ENCODE data around the gene C11orf24.

The C11orf24 gene

DNA sequence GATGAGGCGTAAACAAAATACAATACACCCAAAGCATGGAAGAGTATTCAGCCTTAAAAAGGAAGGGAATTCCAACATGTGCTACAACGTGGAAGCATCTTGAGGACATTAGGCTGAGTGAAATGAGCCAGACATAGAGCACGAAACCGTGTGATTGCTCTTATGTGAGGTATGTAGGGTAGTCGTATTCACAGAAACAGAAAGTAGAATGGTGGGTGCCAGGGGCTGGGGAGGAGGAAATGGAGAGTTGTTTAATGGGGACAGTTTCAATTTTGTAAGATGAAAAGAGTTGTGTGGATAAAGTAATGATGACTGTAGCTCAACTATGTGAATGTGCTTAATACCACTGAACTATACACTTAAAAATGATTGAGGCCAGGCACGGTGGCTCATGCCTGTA lies 48.5 kb downstream of the C11orf24 start:
- no peak for DNase-seq (ENCODE audit: low read depth in 1 of 2, low spot score in 1 of 2)
- H3K27ac ChIP-seq (replicated peaks) = no peak overlapping the region
- TF ChIP-seq SPI1 (IDR thresholded peaks at IDR 0.05; ENCODE audit: borderline replicate concordance, low read depth) = no peak
- TF ChIP-seq, protein P1, sequence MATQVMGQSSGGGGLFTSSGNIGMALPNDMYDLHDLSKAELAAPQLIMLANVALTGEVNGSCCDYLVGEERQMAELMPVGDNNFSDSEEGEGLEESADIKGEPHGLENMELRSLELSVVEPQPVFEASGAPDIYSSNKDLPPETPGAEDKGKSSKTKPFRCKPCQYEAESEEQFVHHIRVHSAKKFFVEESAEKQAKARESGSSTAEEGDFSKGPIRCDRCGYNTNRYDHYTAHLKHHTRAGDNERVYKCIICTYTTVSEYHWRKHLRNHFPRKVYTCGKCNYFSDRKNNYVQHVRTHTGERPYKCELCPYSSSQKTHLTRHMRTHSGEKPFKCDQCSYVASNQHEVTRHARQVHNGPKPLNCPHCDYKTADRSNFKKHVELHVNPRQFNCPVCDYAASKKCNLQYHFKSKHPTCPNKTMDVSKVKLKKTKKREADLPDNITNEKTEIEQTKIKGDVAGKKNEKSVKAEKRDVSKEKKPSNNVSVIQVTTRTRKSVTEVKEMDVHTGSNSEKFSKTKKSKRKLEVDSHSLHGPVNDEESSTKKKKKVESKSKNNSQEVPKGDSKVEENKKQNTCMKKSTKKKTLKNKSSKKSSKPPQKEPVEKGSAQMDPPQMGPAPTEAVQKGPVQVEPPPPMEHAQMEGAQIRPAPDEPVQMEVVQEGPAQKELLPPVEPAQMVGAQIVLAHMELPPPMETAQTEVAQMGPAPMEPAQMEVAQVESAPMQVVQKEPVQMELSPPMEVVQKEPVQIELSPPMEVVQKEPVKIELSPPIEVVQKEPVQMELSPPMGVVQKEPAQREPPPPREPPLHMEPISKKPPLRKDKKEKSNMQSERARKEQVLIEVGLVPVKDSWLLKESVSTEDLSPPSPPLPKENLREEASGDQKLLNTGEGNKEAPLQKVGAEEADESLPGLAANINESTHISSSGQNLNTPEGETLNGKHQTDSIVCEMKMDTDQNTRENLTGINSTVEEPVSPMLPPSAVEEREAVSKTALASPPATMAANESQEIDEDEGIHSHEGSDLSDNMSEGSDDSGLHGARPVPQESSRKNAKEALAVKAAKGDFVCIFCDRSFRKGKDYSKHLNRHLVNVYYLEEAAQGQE (IDR thresholded peaks at IDR 0.05; ENCODE audit: insufficient replicate concordance, low read depth) = no peak
- TF ChIP-seq, protein P2, sequence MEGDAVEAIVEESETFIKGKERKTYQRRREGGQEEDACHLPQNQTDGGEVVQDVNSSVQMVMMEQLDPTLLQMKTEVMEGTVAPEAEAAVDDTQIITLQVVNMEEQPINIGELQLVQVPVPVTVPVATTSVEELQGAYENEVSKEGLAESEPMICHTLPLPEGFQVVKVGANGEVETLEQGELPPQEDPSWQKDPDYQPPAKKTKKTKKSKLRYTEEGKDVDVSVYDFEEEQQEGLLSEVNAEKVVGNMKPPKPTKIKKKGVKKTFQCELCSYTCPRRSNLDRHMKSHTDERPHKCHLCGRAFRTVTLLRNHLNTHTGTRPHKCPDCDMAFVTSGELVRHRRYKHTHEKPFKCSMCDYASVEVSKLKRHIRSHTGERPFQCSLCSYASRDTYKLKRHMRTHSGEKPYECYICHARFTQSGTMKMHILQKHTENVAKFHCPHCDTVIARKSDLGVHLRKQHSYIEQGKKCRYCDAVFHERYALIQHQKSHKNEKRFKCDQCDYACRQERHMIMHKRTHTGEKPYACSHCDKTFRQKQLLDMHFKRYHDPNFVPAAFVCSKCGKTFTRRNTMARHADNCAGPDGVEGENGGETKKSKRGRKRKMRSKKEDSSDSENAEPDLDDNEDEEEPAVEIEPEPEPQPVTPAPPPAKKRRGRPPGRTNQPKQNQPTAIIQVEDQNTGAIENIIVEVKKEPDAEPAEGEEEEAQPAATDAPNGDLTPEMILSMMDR (IDR thresholded peaks at IDR 0.05; ENCODE audit: insufficient read depth, low read length) = no peak
- no peak for TF ChIP-seq POLR2AphosphoS5 (IDR thresholded peaks at IDR 0.05; ENCODE audit: low read depth)
- no peak for TF ChIP-seq GABPA (IDR thresholded peaks at IDR 0.05; ENCODE audit: low read depth)
- no peaks in the 10 kb centered on the region for H3K27me3 ChIP-seq (ENCODE audit: insufficient read depth, poor library complexity, severe bottlenecking)
- H3K4me3 ChIP-seq (replicated peaks; ENCODE audit: insufficient read depth, low read length) = no peak overlapping the region

DNA sequence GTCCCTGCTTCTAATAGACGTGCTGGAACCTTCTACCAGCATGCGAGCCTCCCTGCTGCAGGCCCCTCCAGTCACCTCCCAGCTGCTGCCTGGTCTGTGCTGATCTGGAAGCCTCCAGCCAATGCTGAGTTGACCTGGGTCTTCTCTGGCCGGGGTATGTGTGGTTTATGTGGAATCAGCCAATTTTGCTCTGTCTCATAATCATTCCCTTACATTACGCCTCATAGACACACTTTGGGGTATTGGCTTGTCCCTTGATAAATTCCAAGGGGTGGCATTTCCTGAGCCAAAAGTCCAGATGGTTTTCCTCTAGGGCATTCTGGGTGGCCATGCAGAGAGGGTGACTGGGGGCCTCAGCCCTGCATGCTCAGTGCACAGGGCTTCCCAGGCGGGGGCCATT lies 50.4 kb downstream of the C11orf24 start:
- no peak for DNase-seq (ENCODE audit: low read depth in 1 of 2, low spot score in 1 of 2)
- Histone ChIP-seq H3K27me3 (ENCODE audit: insufficient read depth, poor library complexity, severe bottlenecking) (peaks cover 4% of the 10 kb centered on the region), H3K4me3 (replicated peaks; ENCODE audit: insufficient read depth, low read length) (no peak overlapping the region), H3K27ac (replicated peaks) (no peak overlapping the region)
- TF ChIP-seq, protein P2 (IDR thresholded peaks at IDR 0.05; ENCODE audit: insufficient read depth, low read length) = no peak
- TF ChIP-seq GABPA (IDR thresholded peaks at IDR 0.05; ENCODE audit: low read depth) = no peak
- no peak for TF ChIP-seq SPI1 (IDR thresholded peaks at IDR 0.05; ENCODE audit: borderline replicate concordance, low read depth)
- TF ChIP-seq, protein P1 (IDR thresholded peaks at IDR 0.05; ENCODE audit: insufficient replicate concordance, low read depth) = no peak
- no peak for TF ChIP-seq POLR2AphosphoS5 (IDR thresholded peaks at IDR 0.05; ENCODE audit: low read depth)

DNA sequence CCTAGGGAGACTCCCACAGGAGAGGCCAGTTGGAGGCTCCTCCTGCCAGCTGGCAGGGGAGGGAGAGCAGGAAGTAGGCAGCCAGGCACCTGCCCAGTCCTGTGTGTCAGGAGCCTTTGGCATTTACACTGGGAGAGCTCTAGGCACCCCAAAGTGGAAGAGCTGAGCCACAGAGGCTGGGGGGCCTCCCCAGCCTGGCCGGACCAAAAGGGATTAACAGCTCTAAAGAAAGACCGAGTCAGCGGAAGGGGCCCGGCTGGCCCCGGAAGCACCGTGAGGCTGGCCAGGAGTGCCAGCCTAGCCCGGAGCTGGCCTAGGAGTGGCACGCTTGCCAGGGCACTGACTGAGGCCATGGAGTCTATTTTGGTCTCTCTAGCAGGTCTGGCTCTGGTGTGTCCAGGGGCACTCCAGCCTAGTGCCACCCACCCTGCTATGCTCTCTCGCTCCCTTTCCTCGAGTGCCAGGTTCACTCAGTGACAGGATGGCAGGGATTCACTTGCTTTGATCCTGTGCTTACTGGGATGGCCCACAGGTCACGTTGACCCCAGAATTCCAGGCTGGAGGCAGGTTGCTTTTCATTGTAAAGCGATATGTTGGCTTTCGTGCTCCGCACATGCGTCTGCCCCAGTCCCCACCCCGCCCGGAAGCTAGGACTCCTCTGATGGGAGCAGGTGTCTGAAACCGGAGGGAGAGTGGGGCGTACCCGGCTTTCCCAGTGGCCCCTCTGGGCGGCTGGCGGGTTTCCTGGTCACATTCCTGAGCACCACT lies 55.4 kb downstream of the C11orf24 start:
- H3K4me3 ChIP-seq (replicated peaks; ENCODE audit: insufficient read depth, low read length) = no peak overlapping the region
- peaks cover 16% of the 10 kb centered on the region for H3K27me3 ChIP-seq (ENCODE audit: insufficient read depth, poor library complexity, severe bottlenecking)
- H3K27ac ChIP-seq (replicated peaks) = no peak overlapping the region
- TF ChIP-seq POLR2AphosphoS5 (IDR thresholded peaks at IDR 0.05; ENCODE audit: low read depth) (no peak), SPI1 (IDR thresholded peaks at IDR 0.05; ENCODE audit: borderline replicate concordance, low read depth) (no peak), GABPA (IDR thresholded peaks at IDR 0.05; ENCODE audit: low read depth) (no peak)
- TF ChIP-seq, protein P2 (IDR thresholded peaks at IDR 0.05; ENCODE audit: insufficient read depth, low read length) = no peak
- TF ChIP-seq, protein P1 (IDR thresholded peaks at IDR 0.05; ENCODE audit: insufficient replicate concordance, low read depth) = no peak
- DNase-seq (ENCODE audit: low read depth in 1 of 2, low spot score in 1 of 2) = no peak

Data from HL-60 (cell line).